NCI-H1417 (cell line): Measurements from ENCODE around the gene DNAI7.
A peak's percentile ranks its signal among the peaks of the same experiment; 100 is the strongest.

Experiments used
- DNase-seq, 3 experiments: peaks; one replicate each; lab custom pipeline; 2025; lab: John Stamatoyannopoulos, UW

DNAI7 gene

DNA sequence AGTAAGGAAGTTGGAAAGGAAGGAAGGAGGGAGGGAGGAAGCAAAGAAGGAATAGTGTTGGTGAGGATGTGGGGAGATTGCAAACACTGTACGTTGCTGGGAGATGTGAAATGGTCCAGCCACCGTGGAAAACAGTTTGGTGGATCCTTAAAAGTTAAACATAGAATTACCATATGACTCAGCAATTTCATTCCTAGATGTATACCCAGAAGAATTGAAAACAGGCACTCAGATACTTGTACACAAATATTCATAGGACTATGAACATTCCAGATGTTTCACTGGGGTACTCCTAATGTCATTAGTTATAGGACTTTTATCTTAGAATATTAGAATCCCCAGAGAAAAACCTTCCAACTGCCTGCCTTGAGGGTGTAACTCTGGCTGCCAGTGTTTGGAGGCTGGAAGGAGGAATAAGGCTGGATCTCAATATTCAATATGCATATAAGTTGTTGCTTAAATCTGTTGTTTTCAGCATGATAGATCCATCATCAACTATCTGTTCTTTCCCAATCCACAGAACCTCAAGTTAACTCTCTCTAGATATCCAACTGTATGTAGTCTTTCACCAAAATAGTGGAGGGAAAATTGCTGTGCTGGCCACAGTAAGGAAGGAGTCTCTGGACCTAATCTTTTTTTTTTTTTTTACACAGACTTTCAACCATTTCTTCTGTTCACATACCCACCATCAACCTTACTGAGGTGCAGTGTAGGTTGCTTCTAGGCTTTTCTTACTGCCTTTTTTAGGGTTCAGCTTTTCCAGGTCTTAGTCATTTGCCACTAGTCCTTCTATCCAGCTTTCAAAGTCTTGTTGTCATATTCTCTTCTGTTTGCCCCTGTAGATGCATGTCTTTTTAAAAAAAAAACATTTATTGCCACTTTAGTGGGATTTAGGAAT is 94.5 kb downstream of the DNAI7 start:
- no peak for DNase-seq

DNA sequence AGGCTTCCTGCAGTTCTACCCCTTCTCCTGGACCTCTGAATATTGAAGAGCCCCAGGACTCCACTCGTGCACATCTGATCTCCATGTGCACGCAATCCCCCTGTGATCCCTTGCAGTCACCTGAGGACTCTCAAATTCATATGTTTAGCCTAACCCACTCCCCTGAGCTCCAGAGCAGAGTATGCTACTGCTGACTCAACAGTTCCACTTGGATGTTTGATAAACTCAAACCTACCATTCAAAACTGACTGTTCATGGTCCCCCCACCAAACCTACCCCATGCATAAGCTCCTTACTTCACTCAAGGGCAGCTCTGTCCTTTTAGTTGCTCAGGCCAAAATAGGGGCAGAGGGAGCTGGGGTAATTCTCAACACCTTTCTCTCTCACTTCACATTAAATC is 96.0 kb downstream of the DNAI7 start:
- no peak for DNase-seq

DNA sequence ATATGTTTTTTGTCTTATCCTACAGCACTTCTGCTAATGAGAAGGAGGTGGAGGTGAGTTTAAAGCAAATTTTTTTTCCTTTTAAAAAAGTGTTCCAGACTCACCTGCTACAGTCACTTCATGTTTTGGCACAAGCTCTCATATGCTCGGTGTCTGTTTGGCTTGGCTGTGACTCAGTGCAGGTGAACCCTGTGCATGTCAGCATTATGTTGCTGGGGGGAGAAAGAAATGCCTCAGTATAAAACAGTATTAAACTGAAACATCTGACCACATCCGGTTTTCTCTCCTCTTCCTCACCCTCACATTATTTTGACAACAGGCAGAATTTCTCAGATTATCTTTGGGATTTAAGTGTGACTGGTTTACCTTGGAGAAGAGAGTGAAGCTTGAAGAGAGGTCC is 105.2 kb downstream of the DNAI7 start:
- no peak for DNase-seq

DNA sequence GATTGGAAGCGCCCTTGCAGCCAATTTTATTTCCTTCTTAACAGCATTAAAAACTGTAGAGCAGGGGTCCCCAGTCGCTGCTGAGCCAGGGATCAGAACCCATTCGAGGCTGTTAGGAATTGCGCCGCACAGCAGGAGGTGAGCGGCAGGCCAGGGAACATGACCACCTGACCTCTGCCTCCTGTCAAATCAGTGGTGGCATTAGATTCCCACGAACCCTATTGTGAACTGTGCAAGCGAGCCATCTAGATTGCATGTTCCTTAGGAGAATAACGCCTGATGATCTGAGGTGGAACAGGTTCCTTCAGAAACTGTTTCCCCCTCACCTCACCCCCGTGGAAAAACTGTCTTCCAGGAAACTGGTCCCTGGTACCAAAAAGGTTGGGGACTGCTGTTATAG is 107.4 kb downstream of the DNAI7 start:
- no peak for DNase-seq

DNA sequence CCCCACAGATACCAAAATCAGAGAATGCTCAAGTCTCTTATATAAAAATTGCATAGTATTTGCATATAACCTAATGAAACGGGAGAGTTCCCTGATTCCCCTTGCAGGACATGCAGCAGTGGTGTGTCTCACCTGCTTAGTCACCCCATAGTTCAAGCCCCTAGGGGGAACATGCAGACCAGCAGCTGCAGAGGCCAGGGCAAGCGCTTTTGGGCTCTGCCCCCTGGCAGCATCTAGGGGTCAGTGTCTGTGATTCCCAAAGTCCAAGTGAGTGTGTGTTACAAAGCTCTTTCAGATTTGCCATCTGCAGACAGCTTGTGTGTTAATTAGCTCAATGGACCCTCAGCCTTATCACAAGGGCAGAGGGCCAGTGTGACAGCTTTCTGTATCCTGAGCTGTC is 110.1 kb downstream of the DNAI7 start:
- DNase-seq: no peak

DNA sequence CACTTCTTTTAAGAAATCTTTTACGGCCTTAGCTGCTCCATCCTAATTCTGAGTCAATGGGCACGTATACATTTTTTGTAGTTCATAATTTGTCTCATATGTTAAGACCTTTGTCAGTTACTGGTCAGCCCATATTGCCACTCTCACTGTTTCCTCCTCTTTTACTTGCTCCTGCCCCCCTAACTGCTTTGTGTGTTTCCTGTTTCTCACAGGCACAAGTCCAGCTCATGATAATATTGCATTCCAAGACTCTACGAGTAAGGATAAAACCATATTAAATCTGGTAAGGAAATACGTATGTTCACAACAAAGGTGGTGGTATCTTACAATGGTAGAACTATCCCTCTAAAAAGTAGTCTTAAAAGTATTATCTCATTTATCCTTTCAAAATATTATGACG is 111.7 kb downstream of the DNAI7 start:
- no peak for DNase-seq

DNA sequence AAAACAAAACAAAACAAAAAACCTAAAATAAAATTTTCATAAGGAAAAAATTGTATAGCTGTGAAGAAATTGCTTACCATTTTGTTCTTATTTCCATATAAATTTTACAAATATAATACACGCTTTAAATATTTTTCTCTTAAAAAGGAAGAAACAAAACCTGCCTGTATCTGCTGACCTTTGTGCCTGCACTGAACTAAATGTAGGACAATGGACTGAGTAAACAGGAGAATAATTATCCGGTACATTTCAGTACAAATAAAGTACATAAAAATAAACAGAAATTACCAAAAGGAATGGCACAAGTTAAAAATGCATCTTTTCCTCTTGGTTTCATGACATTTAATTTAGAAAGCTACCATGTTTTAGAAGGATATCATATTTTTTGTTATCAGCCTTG is 112.3 kb downstream of the DNAI7 start:
- no peak for DNase-seq

DNA sequence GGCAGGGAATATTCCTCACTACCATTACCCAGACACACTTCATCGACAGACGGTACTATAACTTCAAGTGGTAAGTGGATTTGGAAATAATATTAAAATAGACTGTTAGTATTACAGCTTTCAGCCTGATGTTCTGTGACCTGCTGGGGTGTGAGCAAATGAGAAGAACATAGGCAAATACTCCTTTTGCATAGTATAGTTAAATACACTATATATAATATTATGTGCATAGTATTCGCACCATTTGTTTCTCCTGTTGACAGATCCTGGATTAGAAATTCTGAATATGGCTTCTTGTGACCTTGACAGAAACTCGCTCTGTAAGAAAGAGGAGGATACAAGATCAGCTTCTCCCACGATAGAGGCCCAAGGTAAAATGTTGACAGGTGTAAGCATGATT is 115.6 kb downstream of the DNAI7 start:
- DNase-seq: no peak

DNA sequence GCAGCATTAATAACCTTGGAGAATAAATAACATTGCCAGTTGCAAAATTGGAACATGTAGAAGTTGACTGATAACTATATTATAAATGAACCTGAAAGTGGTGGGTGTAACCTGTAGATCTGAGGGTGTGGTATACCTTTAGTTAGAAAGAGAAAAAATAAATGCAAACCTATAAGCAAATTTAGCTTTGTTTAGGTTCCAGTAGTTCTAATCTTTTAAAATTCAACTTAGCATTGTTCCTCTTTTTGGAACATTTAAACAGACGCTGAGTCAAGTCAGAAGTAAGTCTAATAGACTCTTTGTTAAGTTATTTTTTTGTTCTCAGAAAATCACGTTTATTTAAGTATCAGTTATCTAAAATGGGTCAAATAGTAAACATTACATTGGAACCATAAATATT is 120.0 kb downstream of the DNAI7 start:
- no peak for DNase-seq

DNA sequence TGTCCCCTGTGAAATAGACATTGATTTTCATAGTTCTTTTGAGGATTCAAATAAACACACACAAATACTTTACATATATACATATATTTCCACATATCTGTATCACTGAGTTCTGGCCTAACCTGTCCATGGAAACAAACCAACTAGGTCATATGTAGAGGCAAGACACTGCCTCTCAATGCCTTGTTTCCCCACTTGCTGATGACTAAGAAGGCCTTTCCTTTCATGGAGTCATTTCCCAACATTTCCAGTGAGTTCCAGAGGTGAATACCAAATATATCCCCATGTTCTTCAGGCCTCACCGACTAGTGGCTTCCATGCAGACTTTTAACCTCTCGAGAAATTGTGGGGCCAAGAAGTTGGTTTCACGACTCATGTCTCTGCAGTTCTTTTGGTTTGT is 120.8 kb downstream of the DNAI7 start:
- DNase-seq: no peak

DNA sequence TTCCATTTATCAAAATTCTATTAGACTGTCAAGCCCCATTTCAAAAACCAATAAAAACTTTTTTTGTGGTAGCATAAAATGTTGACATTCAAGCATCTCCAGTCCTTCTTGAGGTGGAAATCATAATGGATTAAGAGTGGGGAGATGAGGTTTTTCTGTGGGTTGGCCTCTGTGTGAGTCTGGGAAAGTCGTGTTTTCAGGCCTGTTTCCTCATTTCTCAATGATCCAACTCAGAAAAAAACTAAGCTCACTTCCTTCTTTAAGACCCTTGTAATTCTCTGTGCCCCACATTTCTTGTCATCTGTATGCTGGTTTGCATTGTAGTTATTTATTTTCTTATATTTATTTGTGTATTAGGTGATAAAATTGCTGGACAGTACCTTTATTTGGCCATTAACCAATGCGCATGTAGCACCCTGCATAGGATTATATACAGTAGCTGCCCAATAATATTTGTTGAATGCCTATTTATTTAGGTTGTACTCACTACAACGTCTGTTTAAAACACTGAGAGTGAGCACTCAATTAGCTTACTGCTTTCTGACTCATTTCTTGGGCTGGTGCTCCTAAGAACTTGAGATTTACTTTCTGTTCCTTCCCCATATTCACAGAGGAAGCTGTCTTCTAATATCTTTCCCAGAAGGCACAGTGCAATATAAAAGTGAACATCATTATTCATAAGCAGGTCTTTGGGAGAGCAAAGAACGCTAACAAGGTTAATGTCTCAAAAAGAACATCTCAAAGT is 121.9 kb downstream of the DNAI7 start:
- DNase-seq: no peak

DNA sequence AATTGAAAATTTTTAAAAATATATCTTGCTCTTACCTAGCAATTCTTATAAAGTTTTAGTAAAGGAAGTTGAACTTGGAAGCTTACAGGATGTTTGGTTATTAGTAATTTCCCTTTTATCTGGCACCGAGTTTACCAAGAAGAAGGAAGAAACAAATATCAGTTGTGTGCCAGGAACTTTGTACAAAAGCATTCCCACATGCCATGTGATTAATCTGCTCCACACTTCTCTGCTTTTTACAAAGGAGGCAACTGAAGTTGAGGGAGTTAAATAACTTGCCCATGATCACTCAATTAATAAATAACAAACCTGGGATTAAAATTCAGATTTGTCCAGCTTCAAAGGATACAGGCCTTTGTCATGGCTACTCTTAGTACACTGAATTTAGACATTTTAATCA is 123.6 kb downstream of the DNAI7 start:
- DNase-seq: no peak

DNA sequence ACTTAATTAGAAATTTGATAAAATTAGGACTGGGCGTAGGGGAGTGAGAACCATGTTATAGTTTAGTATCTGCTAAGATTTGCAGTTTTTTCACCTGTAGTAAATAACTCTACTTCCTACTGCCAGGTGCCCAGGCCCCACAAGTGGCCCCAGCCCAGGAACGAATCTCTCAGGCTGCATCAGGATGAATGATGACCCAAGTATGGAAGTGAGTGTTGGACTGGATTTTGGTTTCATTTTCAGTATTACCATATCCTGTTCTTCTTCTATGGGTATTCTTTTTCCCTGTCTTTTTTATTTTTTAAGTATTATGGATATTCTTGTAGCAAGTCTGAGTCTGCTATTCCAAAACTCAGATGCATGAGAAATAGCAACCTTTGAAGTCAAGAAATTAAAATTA is 125.7 kb downstream of the DNAI7 start:
- no peak for DNase-seq

DNA sequence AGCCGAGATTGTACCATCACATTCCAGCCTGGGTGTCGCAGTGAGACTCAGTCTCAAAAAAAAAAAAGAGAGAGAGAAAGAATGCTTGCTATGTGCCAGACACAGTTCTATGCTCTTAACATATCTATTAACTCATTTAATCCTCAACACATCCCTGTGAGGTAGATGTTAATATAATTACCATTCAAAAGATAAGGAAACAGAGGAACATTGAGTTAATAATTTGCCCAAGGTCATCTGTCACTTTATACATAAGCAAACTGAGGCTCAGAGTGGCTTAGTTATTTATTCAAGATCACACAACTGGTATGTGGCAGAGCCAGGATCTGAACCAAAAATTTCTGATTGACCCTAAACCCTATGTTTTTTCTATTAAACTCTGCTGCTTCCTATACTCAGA is 129.9 kb downstream of the DNAI7 start:
- DNase-seq: no peak

DNA sequence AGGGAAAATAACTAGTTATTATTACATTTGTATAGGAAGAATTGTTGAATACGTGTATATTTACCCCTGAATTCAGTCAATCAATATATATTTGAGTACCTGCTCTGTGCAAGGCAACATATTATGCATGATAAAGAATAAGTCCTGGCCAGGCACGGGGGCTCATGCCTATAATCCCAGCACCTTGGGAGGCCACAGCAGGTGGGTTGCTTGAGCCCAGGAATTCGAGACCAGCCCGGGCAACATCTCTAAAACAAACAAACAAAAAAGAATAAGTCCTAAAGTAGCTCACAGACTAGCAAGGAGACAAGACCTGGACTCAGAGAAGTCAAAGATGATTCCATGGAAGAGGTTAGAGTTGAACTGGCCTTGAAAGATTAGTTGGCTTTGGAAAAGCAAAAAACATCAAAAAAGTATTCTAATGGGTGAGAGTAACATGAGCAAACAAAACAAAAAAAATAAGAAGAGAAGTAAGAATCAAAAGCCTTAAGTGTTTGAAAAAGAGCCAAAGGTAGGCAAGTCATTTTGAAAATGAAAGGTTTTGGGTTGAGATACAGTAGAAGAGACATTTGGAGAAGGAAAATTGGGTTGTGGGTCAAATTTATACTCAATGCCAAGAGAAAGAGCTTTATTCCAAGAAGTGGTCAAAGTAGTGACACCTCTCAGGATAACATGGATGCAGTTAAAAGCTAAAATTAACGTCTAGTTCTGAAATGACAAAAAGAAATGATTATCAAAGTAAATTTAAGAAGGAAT is 130.9 kb downstream of the DNAI7 start:
- no peak for DNase-seq

DNA sequence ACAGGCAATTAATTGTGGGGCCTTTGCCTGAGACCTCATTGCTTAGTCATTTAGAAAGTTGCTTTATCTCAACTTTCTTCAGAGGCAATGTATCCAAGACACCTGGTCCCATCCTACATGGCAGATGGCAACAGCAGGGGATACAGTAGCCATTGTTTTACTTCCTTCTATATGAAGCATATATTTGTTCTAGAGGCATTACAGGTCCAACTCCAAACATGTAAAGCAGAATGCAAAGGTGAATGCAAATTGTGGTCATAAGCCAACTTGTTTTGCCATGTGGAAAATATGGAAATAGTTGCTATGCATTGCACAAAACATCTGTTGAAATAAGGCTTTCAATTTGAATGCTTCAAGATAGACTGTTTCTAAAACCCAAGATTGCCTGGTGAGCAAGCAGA is 136.3 kb downstream of the DNAI7 start:
- peak in 1 of 3 experiments; percentile 22 for DNase-seq
